ENCODE results near the gene SLC39A7.
A peak's percentile ranks its signal among the peaks of the same experiment; 100 is the strongest.

The SLC39A7 gene

DNA sequence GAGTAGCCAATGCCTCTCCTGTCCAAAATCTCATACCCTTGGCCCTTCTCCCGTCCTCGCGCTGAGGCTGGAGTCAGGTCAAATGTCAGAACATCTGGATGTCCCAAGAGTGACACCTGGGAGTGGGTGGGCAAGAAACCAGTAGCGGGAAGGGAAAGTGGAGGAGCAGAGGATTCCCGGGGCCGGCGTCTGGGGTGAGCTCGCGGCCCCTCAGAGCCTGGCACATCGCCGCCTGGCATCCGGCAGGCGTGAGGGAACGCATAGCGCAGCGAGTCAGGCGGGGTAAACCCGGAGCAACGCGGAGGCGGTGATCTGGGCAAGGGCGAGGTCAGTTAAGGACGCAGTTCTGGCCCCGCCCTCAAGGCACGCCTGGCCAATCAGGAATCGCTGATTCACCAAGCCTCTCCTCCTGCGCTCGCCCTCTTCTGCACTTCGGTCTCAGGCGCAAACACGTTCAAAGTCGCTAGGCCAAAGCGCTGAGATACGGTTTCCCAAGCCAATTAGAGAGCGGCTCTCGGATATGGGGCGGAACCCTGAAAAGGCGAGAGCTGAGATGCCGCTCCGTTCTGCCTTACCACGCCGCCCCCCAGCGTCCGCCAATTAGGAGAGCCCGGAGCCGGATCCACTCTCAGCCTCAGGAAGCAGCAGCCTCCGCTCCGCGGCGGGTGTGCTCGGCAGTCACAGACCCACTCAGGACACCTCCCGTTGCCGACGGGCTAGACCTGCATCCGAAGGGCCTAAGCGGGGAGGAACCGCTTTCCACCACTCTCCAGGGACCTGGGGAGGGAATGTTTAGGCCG lies 48.5 kb downstream of the SLC39A7 start:
- TF ChIP-seq SPI1 (IDR thresholded peaks at IDR 0.05; ENCODE audit: borderline replicate concordance, low read depth): no peak
- TF ChIP-seq POLR2AphosphoS5 (IDR thresholded peaks at IDR 0.05; ENCODE audit: low read depth): peak; percentile 89
- H3K4me3 ChIP-seq (replicated peaks; ENCODE audit: insufficient read depth, low read length): peak overlapping the region; percentile 54
- peak overlapping the region; percentile 75 for H3K27ac ChIP-seq (replicated peaks)
- H3K27me3 ChIP-seq (ENCODE audit: insufficient read depth, poor library complexity, severe bottlenecking): peaks cover 2% of the 10 kb centered on the region
- DNase-seq (ENCODE audit: low read depth in 1 of 2, low spot score in 1 of 2): peak; percentile 96 to 99

DNA sequence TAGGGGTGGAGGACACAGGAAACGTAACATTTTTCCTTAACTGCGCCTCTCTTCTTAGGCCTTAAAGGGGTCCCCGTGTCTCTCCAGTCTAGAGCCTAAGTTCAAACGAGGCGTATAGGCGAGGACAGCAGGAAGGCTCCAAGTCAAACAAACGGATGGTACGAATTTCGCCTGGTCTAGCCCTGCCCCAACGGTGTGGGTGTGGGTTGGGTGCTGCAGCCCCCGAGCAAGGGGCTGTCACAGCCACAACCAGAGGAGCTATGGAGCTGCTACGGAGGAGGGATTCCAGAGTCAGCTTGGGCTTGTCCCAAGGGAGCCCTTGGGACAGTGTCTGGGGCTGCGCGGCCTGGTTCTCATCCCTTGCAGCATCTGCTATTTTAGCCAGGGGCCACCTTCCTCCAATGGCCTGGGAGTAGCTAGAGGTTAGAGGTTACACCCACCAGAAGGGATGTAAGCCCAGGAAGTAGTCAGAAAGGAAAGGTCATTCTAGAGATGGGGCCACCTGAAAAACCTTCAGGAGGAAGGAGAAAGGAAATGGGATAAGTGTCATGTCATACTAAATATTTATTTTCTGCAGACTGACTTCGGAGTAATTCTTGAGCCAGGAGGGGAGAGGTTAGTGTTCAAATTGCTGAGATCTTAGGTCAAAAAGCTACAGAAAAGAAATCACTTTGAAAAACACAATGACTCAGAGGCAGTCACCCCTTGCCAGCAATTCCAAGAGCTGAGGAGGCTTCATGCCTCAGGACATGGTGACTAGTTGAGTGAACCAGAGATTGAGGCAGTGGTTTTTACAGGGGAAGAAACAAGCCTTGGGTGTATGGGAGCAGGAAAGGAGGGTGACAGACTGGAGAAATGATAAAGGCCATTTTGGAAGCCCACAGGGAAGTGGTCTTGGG lies 49.3 kb downstream of the SLC39A7 start:
- Histone ChIP-seq H3K27me3 (ENCODE audit: insufficient read depth, poor library complexity, severe bottlenecking) (peaks cover 2% of the 10 kb centered on the region), H3K27ac (replicated peaks) (peak overlapping the region; percentile 75), H3K4me3 (replicated peaks; ENCODE audit: insufficient read depth, low read length) (peak overlapping the region; percentile 54)
- TF ChIP-seq, protein P1, sequence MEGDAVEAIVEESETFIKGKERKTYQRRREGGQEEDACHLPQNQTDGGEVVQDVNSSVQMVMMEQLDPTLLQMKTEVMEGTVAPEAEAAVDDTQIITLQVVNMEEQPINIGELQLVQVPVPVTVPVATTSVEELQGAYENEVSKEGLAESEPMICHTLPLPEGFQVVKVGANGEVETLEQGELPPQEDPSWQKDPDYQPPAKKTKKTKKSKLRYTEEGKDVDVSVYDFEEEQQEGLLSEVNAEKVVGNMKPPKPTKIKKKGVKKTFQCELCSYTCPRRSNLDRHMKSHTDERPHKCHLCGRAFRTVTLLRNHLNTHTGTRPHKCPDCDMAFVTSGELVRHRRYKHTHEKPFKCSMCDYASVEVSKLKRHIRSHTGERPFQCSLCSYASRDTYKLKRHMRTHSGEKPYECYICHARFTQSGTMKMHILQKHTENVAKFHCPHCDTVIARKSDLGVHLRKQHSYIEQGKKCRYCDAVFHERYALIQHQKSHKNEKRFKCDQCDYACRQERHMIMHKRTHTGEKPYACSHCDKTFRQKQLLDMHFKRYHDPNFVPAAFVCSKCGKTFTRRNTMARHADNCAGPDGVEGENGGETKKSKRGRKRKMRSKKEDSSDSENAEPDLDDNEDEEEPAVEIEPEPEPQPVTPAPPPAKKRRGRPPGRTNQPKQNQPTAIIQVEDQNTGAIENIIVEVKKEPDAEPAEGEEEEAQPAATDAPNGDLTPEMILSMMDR (IDR thresholded peaks at IDR 0.05; ENCODE audit: insufficient read depth, low read length): no peak
- TF ChIP-seq SPI1 (IDR thresholded peaks at IDR 0.05; ENCODE audit: borderline replicate concordance, low read depth) (no peak), POLR2AphosphoS5 (IDR thresholded peaks at IDR 0.05; ENCODE audit: low read depth) (no peak; the same call in 1 of the 2 replicates), GABPA (IDR thresholded peaks at IDR 0.05; ENCODE audit: low read depth) (no peak)
- TF ChIP-seq, protein P2, sequence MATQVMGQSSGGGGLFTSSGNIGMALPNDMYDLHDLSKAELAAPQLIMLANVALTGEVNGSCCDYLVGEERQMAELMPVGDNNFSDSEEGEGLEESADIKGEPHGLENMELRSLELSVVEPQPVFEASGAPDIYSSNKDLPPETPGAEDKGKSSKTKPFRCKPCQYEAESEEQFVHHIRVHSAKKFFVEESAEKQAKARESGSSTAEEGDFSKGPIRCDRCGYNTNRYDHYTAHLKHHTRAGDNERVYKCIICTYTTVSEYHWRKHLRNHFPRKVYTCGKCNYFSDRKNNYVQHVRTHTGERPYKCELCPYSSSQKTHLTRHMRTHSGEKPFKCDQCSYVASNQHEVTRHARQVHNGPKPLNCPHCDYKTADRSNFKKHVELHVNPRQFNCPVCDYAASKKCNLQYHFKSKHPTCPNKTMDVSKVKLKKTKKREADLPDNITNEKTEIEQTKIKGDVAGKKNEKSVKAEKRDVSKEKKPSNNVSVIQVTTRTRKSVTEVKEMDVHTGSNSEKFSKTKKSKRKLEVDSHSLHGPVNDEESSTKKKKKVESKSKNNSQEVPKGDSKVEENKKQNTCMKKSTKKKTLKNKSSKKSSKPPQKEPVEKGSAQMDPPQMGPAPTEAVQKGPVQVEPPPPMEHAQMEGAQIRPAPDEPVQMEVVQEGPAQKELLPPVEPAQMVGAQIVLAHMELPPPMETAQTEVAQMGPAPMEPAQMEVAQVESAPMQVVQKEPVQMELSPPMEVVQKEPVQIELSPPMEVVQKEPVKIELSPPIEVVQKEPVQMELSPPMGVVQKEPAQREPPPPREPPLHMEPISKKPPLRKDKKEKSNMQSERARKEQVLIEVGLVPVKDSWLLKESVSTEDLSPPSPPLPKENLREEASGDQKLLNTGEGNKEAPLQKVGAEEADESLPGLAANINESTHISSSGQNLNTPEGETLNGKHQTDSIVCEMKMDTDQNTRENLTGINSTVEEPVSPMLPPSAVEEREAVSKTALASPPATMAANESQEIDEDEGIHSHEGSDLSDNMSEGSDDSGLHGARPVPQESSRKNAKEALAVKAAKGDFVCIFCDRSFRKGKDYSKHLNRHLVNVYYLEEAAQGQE (IDR thresholded peaks at IDR 0.05; ENCODE audit: insufficient replicate concordance, low read depth): no peak
- DNase-seq (ENCODE audit: low read depth in 1 of 2, low spot score in 1 of 2): no peak

DNA sequence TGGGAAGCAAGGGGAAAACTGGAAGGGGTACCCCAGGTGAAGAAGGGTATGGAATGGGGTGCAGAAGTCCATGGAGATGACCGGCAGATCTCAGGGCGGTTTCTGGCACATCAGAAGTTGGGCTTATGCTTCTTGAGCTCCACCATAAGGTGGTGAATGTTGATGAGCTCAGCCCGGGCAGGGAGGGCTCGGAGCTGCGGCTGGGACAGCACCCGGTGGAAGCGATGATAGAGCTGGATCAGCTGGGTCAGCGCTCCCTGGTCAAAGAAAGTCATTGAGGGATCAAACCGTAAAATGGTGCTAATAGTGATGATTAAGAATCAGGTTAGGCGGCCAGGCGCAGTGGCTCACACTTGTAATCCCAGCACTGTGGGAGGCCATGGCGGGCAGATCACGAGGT lies 50.1 kb downstream of the SLC39A7 start:
- Histone ChIP-seq H3K27me3 (ENCODE audit: insufficient read depth, poor library complexity, severe bottlenecking) (peaks cover 2% of the 10 kb centered on the region), H3K27ac (replicated peaks) (no peak overlapping the region), H3K4me3 (replicated peaks; ENCODE audit: insufficient read depth, low read length) (no peak overlapping the region)
- no peak for TF ChIP-seq POLR2AphosphoS5 (IDR thresholded peaks at IDR 0.05; ENCODE audit: low read depth)
- TF ChIP-seq, protein P1 (IDR thresholded peaks at IDR 0.05; ENCODE audit: insufficient read depth, low read length): no peak
- TF ChIP-seq GABPA (IDR thresholded peaks at IDR 0.05; ENCODE audit: low read depth): no peak
- TF ChIP-seq SPI1 (IDR thresholded peaks at IDR 0.05; ENCODE audit: borderline replicate concordance, low read depth): no peak
- TF ChIP-seq, protein P2 (IDR thresholded peaks at IDR 0.05; ENCODE audit: insufficient replicate concordance, low read depth): no peak
- DNase-seq (ENCODE audit: low read depth in 1 of 2, low spot score in 1 of 2): no peak

Measured in HL-60 (cell line).